Umbilical cord (tissue), 1 donor: ENCODE measurements around the gene HMGN2. TPM values are rescaled to one million over a fixed set of nuclear protein-coding genes. Genes with fewer than 3 reads are reported as not detected.

ENCODE experiments used
- total RNA-seq: library from RNA; depleted of rRNA; stranded (reverse); fragments of >200 nt; gene quantifications from one replicate; pipeline ENCODE4 v1.2.3, GENCODE V29; 2014; ENCODE audit warnings: low replicate concordance; ENCODE audit not compliant: insufficient read depth

Gene HMGN2
- total RNA-seq, 1 donor from 2014 or later, result 255 TPM

Other genes starting within 250 kb of the HMGN2 start
- 1.7 TPM for gene CEP85, start 238.2 kb upstream of the HMGN2 start, total RNA-seq
- gene SH3BGRL3, start 192.4 kb upstream of the HMGN2 start, total RNA-seq, result 12.5 TPM
- 8.2 TPM for gene UBXN11, start 165.8 kb upstream of the HMGN2 start, total RNA-seq
- gene CD52, start 154.5 kb upstream of the HMGN2 start, total RNA-seq, result not detected
- 7.0 TPM for gene CRYBG2, start 118.3 kb upstream of the HMGN2 start, total RNA-seq
- 1.4 TPM for gene ZNF683, start 99.7 kb upstream of the HMGN2 start, total RNA-seq
- 1.4 TPM for gene LIN28A, start 61.6 kb upstream of the HMGN2 start, total RNA-seq
- gene DHDDS, start 40.1 kb upstream of the HMGN2 start, total RNA-seq, result 26.2 TPM
- 11.1 TPM for gene RPS6KA1, start 57.3 kb downstream of the HMGN2 start, total RNA-seq
- 28.4 TPM for gene ARID1A, start 223.6 kb downstream of the HMGN2 start, total RNA-seq